A673 (cell line): ENCODE data around the gene AHRR. TPM values are rescaled to one million over a fixed set of nuclear protein-coding genes. Genes with fewer than 3 reads are reported as not detected.

Experiments
- BruUV-seq: library from RNA; stranded (reverse); fragments of 400-500 nt; replicated peaks from 2 replicates; lab custom pipeline; 2021; lab: Mats Ljungman, UMichigan
- CTCF ChIA-PET: fragments of 300-600 bp; sonication (Branson Sonifier 250); formaldehyde crosslinking; loops from one replicate; lab custom pipeline; 2022; ENCODE audit warnings: antibody characterized with exemption; lab: Charles Lee
- POLR2A ChIA-PET: fragments of 300-600 bp; sonication (Branson Sonifier 250); formaldehyde crosslinking; loops from one replicate; lab custom pipeline; 2022; ENCODE audit warnings: antibody characterized with exemption; ENCODE audit not compliant: low non-redundant PET; lab: Charles Lee
- DNase-seq: peaks from one replicate; pipeline ENCODE4 v3.0.0-alpha.2; 2015; ENCODE audit warnings: low spot score
- H3K27ac ChIP-seq: fragments of 200-600 bp; sonication (generic); 2 replicates; pipeline ENCODE4 v1.5.1; 2016; ENCODE audit warnings: mixed run types, low read depth, mild to moderate bottlenecking, mixed read lengths, antibody characterized with exemption, low read length; ENCODE audit not compliant: poor library complexity, severe bottlenecking
- H3K27me3 ChIP-seq: fragments of 200-600 bp; sonication (generic); replicated peaks from 2 replicates; pipeline ENCODE4 v1.6.1; 2017; ENCODE audit warnings: mixed run types, low read depth, mild to moderate bottlenecking, mixed read lengths, antibody characterized with exemption, low read length; ENCODE audit not compliant: insufficient read depth, poor library complexity
- H3K36me3 ChIP-seq: fragments of 200-600 bp; sonication (generic); 2 replicates; pipeline ENCODE4 v1.6.1; 2016; ENCODE audit warnings: mixed run types, mild to moderate bottlenecking, mixed read lengths, antibody characterized with exemption, low read length; ENCODE audit not compliant: insufficient read depth, poor library complexity, severe bottlenecking
- H3K4me1 ChIP-seq: fragments of 200-600 bp; sonication (generic); 2 replicates; pipeline ENCODE4 v1.6.1; 2017; ENCODE audit warnings: mixed run types, mild to moderate bottlenecking, mixed read lengths, antibody characterized with exemption, low read length; ENCODE audit not compliant: insufficient read depth, poor library complexity, severe bottlenecking
- H3K4me3 ChIP-seq: fragments of 200-600 bp; sonication (generic); 2 replicates; pipeline ENCODE4 v1.5.1; 2016; ENCODE audit warnings: low read depth, mixed run types, mild to moderate bottlenecking, mixed read lengths, low read length; ENCODE audit not compliant: poor library complexity, severe bottlenecking
- H3K9me3 ChIP-seq: fragments of 200-600 bp; sonication (generic); 2 replicates; pipeline ENCODE4 v1.6.1; 2016; ENCODE audit warnings: mixed run types, low read depth, mild to moderate bottlenecking, mixed read lengths, antibody characterized with exemption, low read length; ENCODE audit not compliant: poor library complexity, severe bottlenecking
- CTCF ChIP-seq: fragments of 300-800, 200-600 bp; sonication (generic); conservative IDR thresholded peaks from 2 replicates; pipeline ENCODE4 v1.5.1; 2017; ENCODE audit warnings: low read depth, mild to moderate bottlenecking, antibody characterized with exemption, low read length, moderate library complexity, mixed read lengths
- EZH2 ChIP-seq: fragments of 200-600 bp; sonication (generic); IDR thresholded peaks from 2 replicates; pipeline ENCODE4 v1.6.1; 2017; ENCODE audit warnings: borderline replicate concordance, low read depth, mild to moderate bottlenecking, mixed read lengths, antibody characterized with exemption, low read length; ENCODE audit not compliant: poor library complexity, severe bottlenecking
- intact Hi-C: fragments of 100-400 bp; cut with micrococcal nuclease; formaldehyde crosslinking; loops from one replicate; pipeline ENCODE4 v1.10.0; 2022; ENCODE audit not compliant: unreplicated experiment
- total RNA-seq: library from RNA; stranded (reverse); gene quantifications from 2 replicates; pipeline ENCODE4 v1.2.3, GENCODE V29; 2021

The AHRR gene
- total RNA-seq, 1 experiment from 2014 or later, result 2.2 TPM

GRCh38 chr5:372556-372995 is 51.1 kb downstream of the AHRR start:
- no TSS peak for BruUV-seq
- Histone ChIP-seq H3K36me3 (no peaks in the 10 kb centered on the region), H3K4me3 (no peak overlapping the region), H3K4me1 (peaks cover 37% of the 10 kb centered on the region), H3K27ac (peak overlapping the region; percentile 72), H3K9me3 (no peaks in the 10 kb centered on the region), H3K27me3 (no peaks in the 10 kb centered on the region)
- TF ChIP-seq CTCF, result no peak
- no peak for TF ChIP-seq EZH2
- ChIA-PET CTCF (no interaction called here), POLR2A (no interaction called here)
- DNase-seq, result no peak
- intact Hi-C loops, result no loop called here

GRCh38 chr5:372996-373709 is 51.6 kb downstream of the AHRR start:
- Histone ChIP-seq H3K4me1 (peaks cover 37% of the 10 kb centered on the region), H3K4me3 (peak overlapping the region; percentile 43), H3K27me3 (no peaks in the 10 kb centered on the region), H3K36me3 (no peaks in the 10 kb centered on the region), H3K27ac (peak overlapping the region; percentile 72), H3K9me3 (no peaks in the 10 kb centered on the region)
- POLR2A ChIA-PET, result no interaction called here
- no peak for TF ChIP-seq EZH2
- TF ChIP-seq CTCF, result no peak
- CTCF ChIA-PET, result no interaction called here
- no peak for DNase-seq
- intact Hi-C loops, result no loop called here
- no TSS peak for BruUV-seq

- POLR2A ChIA-PET, result no interaction called here
Measured at GRCh38 chr5:373710-374602, 52.4 kb downstream of the AHRR start.

More at GRCh38 chr5:373710-374602, 52.4 kb downstream of the AHRR start:
- peak; percentile 82 for DNase-seq
- BruUV-seq, result no TSS peak
- no peak for TF ChIP-seq EZH2
- TF ChIP-seq CTCF, result no peak
- Histone ChIP-seq H3K9me3 (no peaks in the 10 kb centered on the region), H3K4me1 (peaks cover 37% of the 10 kb centered on the region), H3K27ac (peak overlapping the region; percentile 72), H3K4me3 (peak overlapping the region; percentile 43), H3K27me3 (no peaks in the 10 kb centered on the region), H3K36me3 (no peaks in the 10 kb centered on the region)
- intact Hi-C loops, result no loop called here
- CTCF ChIA-PET, result no interaction called here
